Mucosa of stomach (tissue), 1 donor: ENCODE data around the gene TBC1D17.

Experiments used
- H3K27me3 ChIP-seq: one replicate; pipeline ENCODE4 v1.7.0; 2013; ENCODE audit warnings: mild to moderate bottlenecking, low read length; ENCODE audit not compliant: control insufficient read depth, insufficient read depth
- H3K36me3 ChIP-seq: one replicate; pipeline ENCODE4 v1.7.0; 2013; ENCODE audit warnings: low read length; ENCODE audit not compliant: control insufficient read depth, insufficient read depth
- H3K4me1 ChIP-seq: one replicate; pipeline ENCODE4 v1.7.0; 2013; ENCODE audit warnings: mild to moderate bottlenecking, low read length; ENCODE audit not compliant: control insufficient read depth, insufficient read depth
- H3K4me3 ChIP-seq: one replicate; pipeline ENCODE4 v1.7.0; 2013; ENCODE audit warnings: low read length
- H3K9ac ChIP-seq: one replicate; pipeline ENCODE4 v1.7.0; 2013; ENCODE audit warnings: mild to moderate bottlenecking, low read length, moderate library complexity
- H3K9me3 ChIP-seq: one replicate; pipeline ENCODE4 v1.7.0; 2013; ENCODE audit warnings: mild to moderate bottlenecking, low read length, moderate library complexity; ENCODE audit not compliant: control insufficient read depth
- donor health status: Pancreatic carcinoma.

The TBC1D17 gene

GRCh38 chr19:49850221-49850486 is 27.3 kb upstream of the TBC1D17 start:
- peak overlapping the region; percentile 100 for H3K9ac ChIP-seq
- peaks cover 30% of the 10 kb centered on the region for H3K4me1 ChIP-seq
- no peaks in the 10 kb centered on the region for H3K9me3 ChIP-seq
- H3K36me3 ChIP-seq: no peaks in the 10 kb centered on the region
- peak overlapping the region; percentile 95 for H3K4me3 ChIP-seq
- H3K27me3 ChIP-seq: no peaks in the 10 kb centered on the region

GRCh38 chr19:49850487-49851342 is 26.8 kb upstream of the TBC1D17 start, which contains the start of gene PTOV1:
TSS of gene PTOV1 (plus strand) at chr19:49851159.
- Histone ChIP-seq H3K9ac (peak within 1 kb of the TSS; percentile 100), H3K4me1 (peaks cover 30% of the 10 kb centered on the region), H3K4me3 (peak within 1 kb of the TSS; percentile 95), H3K27me3 (no peaks in the 10 kb centered on the region), H3K9me3 (no peaks in the 10 kb centered on the region), H3K36me3 (no peaks in the 10 kb centered on the region)

GRCh38 chr19:49851456-49852259 is 25.8 kb upstream of the TBC1D17 start:
- H3K4me1 ChIP-seq: peaks cover 30% of the 10 kb centered on the region
- H3K9me3 ChIP-seq: no peaks in the 10 kb centered on the region
- no peak overlapping the region for H3K9ac ChIP-seq
- no peaks in the 10 kb centered on the region for H3K27me3 ChIP-seq
- no peaks in the 10 kb centered on the region for H3K36me3 ChIP-seq
- H3K4me3 ChIP-seq: peak overlapping the region; percentile 14

- peaks cover 30% of the 10 kb centered on the region for H3K4me1 ChIP-seq
- H3K27me3 ChIP-seq: no peaks in the 10 kb centered on the region
- peaks cover 8% of the 10 kb centered on the region for H3K36me3 ChIP-seq
- no peak overlapping the region for H3K9ac ChIP-seq
- H3K9me3 ChIP-seq: no peaks in the 10 kb centered on the region
- H3K4me3 ChIP-seq: peak overlapping the region; percentile 14
Observed at GRCh38 chr19:49852631-49853126, 24.8 kb upstream of the TBC1D17 start.

- Histone ChIP-seq H3K4me3 (no peak overlapping the region), H3K9ac (no peak overlapping the region), H3K36me3 (peaks cover 9% of the 10 kb centered on the region), H3K27me3 (no peaks in the 10 kb centered on the region), H3K9me3 (no peaks in the 10 kb centered on the region), H3K4me1 (peaks cover 30% of the 10 kb centered on the region)
Observed at GRCh38 chr19:49853852-49854377, 23.6 kb upstream of the TBC1D17 start.

GRCh38 chr19:49854378-49855263 is 22.9 kb upstream of the TBC1D17 start:
- no peaks in the 10 kb centered on the region for H3K27me3 ChIP-seq
- no peak overlapping the region for H3K9ac ChIP-seq
- H3K9me3 ChIP-seq: no peaks in the 10 kb centered on the region
- H3K36me3 ChIP-seq: peaks cover 11% of the 10 kb centered on the region
- H3K4me1 ChIP-seq: peaks cover 30% of the 10 kb centered on the region
- no peak overlapping the region for H3K4me3 ChIP-seq

GRCh38 chr19:49855277-49855675 is 22.2 kb upstream of the TBC1D17 start:
- Histone ChIP-seq H3K4me1 (peaks cover 23% of the 10 kb centered on the region), H3K4me3 (no peak overlapping the region), H3K9ac (no peak overlapping the region), H3K9me3 (no peaks in the 10 kb centered on the region), H3K27me3 (no peaks in the 10 kb centered on the region), H3K36me3 (peaks cover 13% of the 10 kb centered on the region)

GRCh38 chr19:49855676-49856573 is 21.6 kb upstream of the TBC1D17 start:
- Histone ChIP-seq H3K4me1 (peaks cover 25% of the 10 kb centered on the region), H3K4me3 (no peak overlapping the region), H3K9me3 (no peaks in the 10 kb centered on the region), H3K9ac (no peak overlapping the region), H3K27me3 (no peaks in the 10 kb centered on the region), H3K36me3 (peaks cover 20% of the 10 kb centered on the region)

GRCh38 chr19:49856574-49857021 is 20.9 kb upstream of the TBC1D17 start:
- H3K36me3 ChIP-seq: peaks cover 20% of the 10 kb centered on the region
- H3K27me3 ChIP-seq: no peaks in the 10 kb centered on the region
- H3K4me3 ChIP-seq: no peak overlapping the region
- H3K9ac ChIP-seq: no peak overlapping the region
- H3K4me1 ChIP-seq: peaks cover 31% of the 10 kb centered on the region
- no peaks in the 10 kb centered on the region for H3K9me3 ChIP-seq

GRCh38 chr19:49857061-49857837 is 20.3 kb upstream of the TBC1D17 start:
- H3K36me3 ChIP-seq: peaks cover 20% of the 10 kb centered on the region

More at GRCh38 chr19:49857061-49857837, 20.3 kb upstream of the TBC1D17 start:
- H3K27me3 ChIP-seq: no peaks in the 10 kb centered on the region
- H3K4me3 ChIP-seq: no peak overlapping the region
- H3K9me3 ChIP-seq: no peaks in the 10 kb centered on the region
- H3K4me1 ChIP-seq: peaks cover 30% of the 10 kb centered on the region
- H3K9ac ChIP-seq: no peak overlapping the region
